WTC11 (cell line): ENCODE data around the gene KDM4C.

Experiments
- ARID4B ChIP-seq: sonication (generic); formaldehyde crosslinking; IDR thresholded peaks from 2 replicates; pipeline ENCODE4 v1.8.0; 2023; ENCODE audit warnings: missing genetic modification reagents, mild to moderate bottlenecking, borderline replicate concordance
- ATF2 ChIP-seq: sonication (generic); formaldehyde crosslinking; IDR thresholded peaks from 2 replicates; pipeline ENCODE4 v1.8.1; 2022; ENCODE audit warnings: low read depth, missing genetic modification reagents, borderline replicate concordance
- ERG ChIP-seq: fragments of 250-450 bp; sonication (Bioruptor Pico); IDR thresholded peaks from 2 replicates; pipeline ENCODE4 v1.8.0; 2021; ENCODE audit warnings: mild to moderate bottlenecking
- ETV6 ChIP-seq: sonication (generic); formaldehyde crosslinking; IDR thresholded peaks from 2 replicates; pipeline ENCODE4 v1.8.1; 2022; ENCODE audit warnings: mild to moderate bottlenecking, missing genetic modification reagents
- SMAD4 ChIP-seq: sonication (generic); formaldehyde crosslinking; IDR thresholded peaks from 2 replicates; pipeline ENCODE4 v1.8.0; 2022; ENCODE audit warnings: mild to moderate bottlenecking, missing genetic modification reagents
- TF ChIP-seq, protein P1 (sequence below): fragments of 200-600 bp; IDR thresholded peaks from 2 replicates; pipeline ENCODE4 v1.8.0; 2022; ENCODE audit warnings: antibody characterized with exemption
- TF ChIP-seq, protein P2 (sequence below): sonication (generic); formaldehyde crosslinking; IDR thresholded peaks from 2 replicates; pipeline ENCODE4 v1.8.1; 2022; ENCODE audit warnings: low read depth, mild to moderate bottlenecking, moderate library complexity, missing genetic modification reagents, borderline replicate concordance

DNA sequence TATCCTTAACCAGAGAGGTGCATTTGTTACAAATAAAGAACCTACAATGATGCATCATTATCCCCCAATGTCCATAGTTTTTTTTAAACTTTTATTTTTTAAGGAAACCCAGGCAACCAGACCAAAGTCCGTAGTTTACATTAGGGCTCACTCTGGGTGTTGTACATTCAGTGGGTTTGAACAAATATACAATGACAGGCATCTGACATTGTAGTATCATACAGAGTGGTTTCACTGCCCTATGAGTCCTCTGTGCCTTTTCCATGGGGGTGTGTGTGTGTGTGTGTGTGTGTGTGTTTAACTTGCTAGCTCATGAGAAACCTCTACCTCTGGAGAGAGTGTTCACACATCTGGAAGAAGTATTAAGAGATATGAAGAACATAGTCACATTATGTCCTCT is 141.5 kb downstream of the KDM4C start:
- no peak for TF ChIP-seq ATF2
- no peak for TF ChIP-seq ETV6 (CRISPR knock-in tag)
- TF ChIP-seq, protein P1, sequence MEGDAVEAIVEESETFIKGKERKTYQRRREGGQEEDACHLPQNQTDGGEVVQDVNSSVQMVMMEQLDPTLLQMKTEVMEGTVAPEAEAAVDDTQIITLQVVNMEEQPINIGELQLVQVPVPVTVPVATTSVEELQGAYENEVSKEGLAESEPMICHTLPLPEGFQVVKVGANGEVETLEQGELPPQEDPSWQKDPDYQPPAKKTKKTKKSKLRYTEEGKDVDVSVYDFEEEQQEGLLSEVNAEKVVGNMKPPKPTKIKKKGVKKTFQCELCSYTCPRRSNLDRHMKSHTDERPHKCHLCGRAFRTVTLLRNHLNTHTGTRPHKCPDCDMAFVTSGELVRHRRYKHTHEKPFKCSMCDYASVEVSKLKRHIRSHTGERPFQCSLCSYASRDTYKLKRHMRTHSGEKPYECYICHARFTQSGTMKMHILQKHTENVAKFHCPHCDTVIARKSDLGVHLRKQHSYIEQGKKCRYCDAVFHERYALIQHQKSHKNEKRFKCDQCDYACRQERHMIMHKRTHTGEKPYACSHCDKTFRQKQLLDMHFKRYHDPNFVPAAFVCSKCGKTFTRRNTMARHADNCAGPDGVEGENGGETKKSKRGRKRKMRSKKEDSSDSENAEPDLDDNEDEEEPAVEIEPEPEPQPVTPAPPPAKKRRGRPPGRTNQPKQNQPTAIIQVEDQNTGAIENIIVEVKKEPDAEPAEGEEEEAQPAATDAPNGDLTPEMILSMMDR = no peak
- no peak for TF ChIP-seq ARID4B (CRISPR knock-in tag)
- TF ChIP-seq ERG (CRISPR knock-in tag) = no peak
- TF ChIP-seq, protein P2, sequence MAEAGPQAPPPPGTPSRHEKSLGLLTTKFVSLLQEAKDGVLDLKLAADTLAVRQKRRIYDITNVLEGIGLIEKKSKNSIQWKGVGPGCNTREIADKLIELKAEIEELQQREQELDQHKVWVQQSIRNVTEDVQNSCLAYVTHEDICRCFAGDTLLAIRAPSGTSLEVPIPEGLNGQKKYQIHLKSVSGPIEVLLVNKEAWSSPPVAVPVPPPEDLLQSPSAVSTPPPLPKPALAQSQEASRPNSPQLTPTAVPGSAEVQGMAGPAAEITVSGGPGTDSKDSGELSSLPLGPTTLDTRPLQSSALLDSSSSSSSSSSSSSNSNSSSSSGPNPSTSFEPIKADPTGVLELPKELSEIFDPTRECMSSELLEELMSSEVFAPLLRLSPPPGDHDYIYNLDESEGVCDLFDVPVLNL = no peak
- TF ChIP-seq SMAD4 = no peak
